Glutamatergic neuron (in vitro differentiated cells): ENCODE results near the gene GOLGA8J. TPM values are rescaled to one million over a fixed set of nuclear protein-coding genes. Genes with fewer than 3 reads are reported as not detected.
"Not testable (repeated sequence)": the region's sequence is repeated elsewhere in the genome, so short reads cannot be mapped to it uniquely, and the experiment has no call there.

Source experiments
- DNase-seq: peaks from one replicate; pipeline ENCODE4 v3.0.0; 2022
- H3K27ac Mint-ChIP-seq: one replicate; pipeline ENCODE4 v1.8.0; 2020; ENCODE audit warnings: mild to moderate bottlenecking, mixed read lengths, inconsistent platforms; ENCODE audit not compliant: unreplicated experiment
- H3K27me3 Mint-ChIP-seq: one replicate; pipeline ENCODE4 v1.8.0; 2020; ENCODE audit warnings: mild to moderate bottlenecking, moderate library complexity, mixed read lengths, inconsistent platforms; ENCODE audit not compliant: unreplicated experiment
- H3K36me3 Mint-ChIP-seq: one replicate; pipeline ENCODE4 v1.8.0; 2020; ENCODE audit warnings: mild to moderate bottlenecking, mixed read lengths, inconsistent platforms; ENCODE audit not compliant: unreplicated experiment
- H3K4me1 Mint-ChIP-seq: one replicate; pipeline ENCODE4 v1.8.0; 2020; ENCODE audit warnings: mild to moderate bottlenecking, low read depth, mixed read lengths, inconsistent platforms; ENCODE audit not compliant: unreplicated experiment
- H3K4me3 Mint-ChIP-seq: one replicate; pipeline ENCODE4 v1.8.0; 2020; ENCODE audit warnings: mild to moderate bottlenecking, mixed read lengths, inconsistent platforms; ENCODE audit not compliant: unreplicated experiment
- H3K9me3 Mint-ChIP-seq: one replicate; pipeline ENCODE4 v1.8.0; 2020; ENCODE audit warnings: mild to moderate bottlenecking, moderate library complexity, mixed read lengths, inconsistent platforms; ENCODE audit not compliant: unreplicated experiment
- CTCF ChIP-seq: fragments of 200-600 bp; sonication (generic); IDR thresholded peaks from one replicate; pipeline ENCODE4 v1.5.0; 2021; ENCODE audit not compliant: partially characterized antibody, unreplicated experiment
- total RNA-seq: library from RNA; stranded (reverse); fragmentation: NEBNext Ultra II Directional; extraction: Animal tissue kit (Norgen Biotek cat#: 25700); gene quantifications from one replicate; pipeline ENCODE4 v1.2.1, GENCODE V29; 2021; ENCODE audit not compliant: unreplicated experiment

GOLGA8J gene
- total RNA-seq, 1 donor from 2014 or later = not detected

DNA sequence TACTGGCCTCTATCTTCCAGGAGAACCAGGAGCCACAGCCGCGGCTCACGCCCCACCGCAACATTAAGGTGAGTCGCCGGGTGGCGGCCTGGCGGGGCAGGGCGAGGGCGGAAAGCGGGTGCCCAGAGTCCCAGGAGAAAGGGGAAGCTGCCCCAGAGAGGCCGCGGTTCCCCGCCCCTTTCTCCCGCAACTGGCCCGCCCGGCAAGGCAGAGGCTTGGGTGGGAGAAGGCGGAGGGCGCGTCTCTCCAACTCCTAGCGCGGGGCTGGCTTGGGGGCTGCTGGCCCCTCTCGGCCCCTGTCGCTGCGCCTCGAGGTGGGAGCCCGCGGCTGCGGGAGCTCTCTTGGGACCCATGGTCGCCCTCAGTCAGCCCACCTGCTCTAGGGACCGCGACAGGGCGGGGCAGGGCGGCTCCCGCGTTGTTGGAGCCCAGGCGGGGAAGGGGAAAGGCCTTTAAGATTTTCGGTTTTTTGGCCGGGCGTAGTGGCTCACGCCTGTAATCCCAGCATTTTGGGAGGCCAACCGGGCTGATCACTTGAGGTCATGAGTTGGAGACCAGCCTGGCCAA is 21.3 kb downstream of the GOLGA8J start:
- not testable (repeated sequence) for H3K27me3 Mint-ChIP-seq, H3K4me3 Mint-ChIP-seq, H3K9me3 Mint-ChIP-seq, DNase-seq, H3K27ac Mint-ChIP-seq, H3K4me1 Mint-ChIP-seq, H3K36me3 Mint-ChIP-seq

DNA sequence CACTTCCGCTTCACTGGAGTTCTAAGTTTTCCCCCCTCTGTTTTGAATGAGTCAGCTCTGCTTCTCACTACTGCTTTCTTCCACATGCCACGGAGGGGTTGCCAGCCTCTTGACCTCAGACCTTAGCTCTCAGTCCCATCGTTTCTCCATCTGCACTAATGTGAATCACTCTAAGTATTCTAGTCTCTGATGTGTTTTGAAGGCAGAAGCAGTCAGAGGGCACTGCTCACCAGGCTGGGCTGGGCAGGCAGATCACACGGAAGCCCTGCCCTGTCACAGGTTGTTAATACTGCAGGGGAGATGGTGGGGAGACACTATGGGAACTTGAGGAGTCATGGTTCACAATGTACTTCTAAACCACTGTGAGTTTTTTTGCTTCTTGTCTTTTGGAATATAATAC is 27.8 kb downstream of the GOLGA8J start:
- not testable (repeated sequence) for H3K4me1 Mint-ChIP-seq, H3K27me3 Mint-ChIP-seq, H3K4me3 Mint-ChIP-seq, H3K9me3 Mint-ChIP-seq, H3K27ac Mint-ChIP-seq, DNase-seq, H3K36me3 Mint-ChIP-seq

DNA sequence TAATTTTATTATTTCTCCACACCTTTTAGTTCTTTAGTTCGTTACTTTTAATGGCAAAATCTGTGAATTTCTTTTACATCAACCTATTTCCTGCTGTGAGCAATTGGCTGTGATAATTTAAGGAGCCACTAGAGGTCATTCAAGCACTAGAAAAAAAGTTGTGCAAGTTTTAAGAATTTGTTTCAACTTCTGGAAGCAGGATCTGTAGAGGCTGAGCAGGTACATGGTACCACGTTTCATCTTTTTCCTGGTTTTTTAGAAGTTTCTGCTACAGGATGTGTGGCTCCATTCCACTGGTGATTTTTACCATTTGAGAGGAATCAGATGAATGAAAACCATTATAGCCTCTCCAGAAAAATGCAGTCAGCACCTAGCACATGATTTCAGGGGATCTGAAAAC is 47.3 kb downstream of the GOLGA8J start:
- DNase-seq, H3K36me3 Mint-ChIP-seq, H3K4me3 Mint-ChIP-seq, H3K4me1 Mint-ChIP-seq, H3K27me3 Mint-ChIP-seq, H3K27ac Mint-ChIP-seq, H3K9me3 Mint-ChIP-seq: not testable (repeated sequence)
- TF ChIP-seq CTCF = peak; percentile 12

- H3K36me3 Mint-ChIP-seq, H3K27me3 Mint-ChIP-seq: not testable (repeated sequence)
Observed at GRCh38 chr15:30134751-30135150, 52.0 kb downstream of the GOLGA8J start, which contains the start of gene GOLGA8T. Gene GOLGA8T, plus strand, starts transcription at chr15:30135051. Its CDS starts 98 bp downstream, at chr15:30135149.

More at GRCh38 chr15:30134751-30135150, 52.0 kb downstream of the GOLGA8J start, which contains the start of gene GOLGA8T:
- H3K9me3 Mint-ChIP-seq, H3K4me3 Mint-ChIP-seq, DNase-seq, H3K4me1 Mint-ChIP-seq, H3K27ac Mint-ChIP-seq: not testable (repeated sequence)

Other genes with a start within 250 kb of the GOLGA8J start
- gene GOLGA8T, start 52.1 kb downstream of the GOLGA8J start, total RNA-seq = not detected